GM19025 (cell line): ENCODE results near the gene HRH2.
"Not testable (repeated sequence)": the region's sequence is repeated elsewhere in the genome, so short reads cannot be mapped to it uniquely, and the experiment has no call there.

Experiments used
- ATAC-seq: cut with Tn5 transposase; IDR thresholded peaks from one replicate; pipeline ENCODE4 v1.9.1; 2021; ENCODE audit warnings: mild to moderate bottlenecking, low read depth, moderate library complexity; ENCODE audit not compliant: unreplicated experiment

HRH2 gene

DNA sequence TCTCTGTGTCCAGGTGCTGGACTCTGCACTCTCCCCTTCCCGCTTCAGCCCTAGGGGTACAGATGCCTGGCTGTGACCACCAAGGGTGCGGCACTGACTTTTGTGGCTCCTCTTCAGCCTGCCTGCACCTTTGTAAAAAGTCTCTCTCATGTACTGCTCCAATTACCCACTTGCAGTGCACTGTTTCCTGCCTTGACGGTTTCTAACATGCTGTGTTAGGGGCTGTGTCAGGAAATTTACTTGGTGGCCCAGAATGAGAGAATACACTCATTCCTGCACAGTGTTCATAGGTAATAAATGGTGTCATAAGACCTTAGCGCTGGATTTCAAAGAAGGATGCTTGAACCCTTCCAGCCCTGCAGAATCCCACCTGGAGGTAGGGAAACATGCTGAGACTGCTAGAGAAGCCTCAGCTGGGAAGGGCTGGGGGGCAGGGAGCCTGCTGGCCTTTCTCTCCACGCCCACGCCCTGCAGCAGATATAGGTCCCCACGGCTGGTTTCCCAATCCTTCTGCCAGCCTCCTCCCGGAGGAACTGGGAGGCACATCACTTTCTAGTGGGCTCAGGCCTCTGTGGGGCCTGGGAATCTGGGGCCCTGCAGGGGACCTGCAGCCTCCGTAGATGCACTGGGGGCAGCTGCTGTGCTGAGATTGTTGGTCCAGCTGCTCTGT lies 17.6 kb upstream of the HRH2 start:
- no peak for ATAC-seq

DNA sequence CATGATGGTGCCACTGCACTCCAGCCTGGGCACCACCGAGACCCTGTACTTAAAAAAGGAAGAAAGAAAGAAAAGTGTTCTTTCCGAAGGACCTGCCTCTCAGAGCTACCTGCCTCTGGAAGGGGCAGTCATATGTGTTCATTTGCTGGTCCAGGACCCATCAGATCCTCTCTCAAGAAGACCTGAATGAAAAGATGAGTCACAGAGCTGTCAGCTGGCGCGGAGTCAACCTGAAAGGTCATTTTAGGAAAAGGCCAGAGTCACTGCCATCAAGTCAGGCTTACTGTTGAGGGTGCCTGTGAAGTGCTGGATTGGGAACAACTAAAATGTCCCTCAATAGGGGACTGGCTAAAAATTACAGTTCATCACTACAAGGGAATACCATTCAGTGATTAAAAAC lies 14.9 kb upstream of the HRH2 start:
- ATAC-seq = no peak

DNA sequence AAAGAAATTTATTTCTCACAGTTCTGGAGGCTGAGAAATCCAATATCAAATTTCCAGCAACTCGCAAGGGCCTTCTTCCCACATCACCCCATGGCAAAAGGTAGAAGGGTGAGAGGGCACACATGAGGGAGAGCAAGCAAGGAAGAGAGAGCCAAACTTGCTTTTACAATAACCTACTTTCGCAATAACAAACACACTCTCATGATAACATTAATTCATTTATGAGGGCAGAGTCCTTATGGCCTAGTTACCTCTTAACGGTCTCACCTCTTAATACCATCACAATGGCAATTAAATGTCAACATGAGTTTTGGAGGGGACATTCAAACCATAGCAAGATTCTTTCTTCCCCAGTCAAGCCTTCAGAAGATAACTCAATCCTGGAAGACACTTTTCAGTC lies 11.6 kb upstream of the HRH2 start:
- no peak for ATAC-seq

DNA sequence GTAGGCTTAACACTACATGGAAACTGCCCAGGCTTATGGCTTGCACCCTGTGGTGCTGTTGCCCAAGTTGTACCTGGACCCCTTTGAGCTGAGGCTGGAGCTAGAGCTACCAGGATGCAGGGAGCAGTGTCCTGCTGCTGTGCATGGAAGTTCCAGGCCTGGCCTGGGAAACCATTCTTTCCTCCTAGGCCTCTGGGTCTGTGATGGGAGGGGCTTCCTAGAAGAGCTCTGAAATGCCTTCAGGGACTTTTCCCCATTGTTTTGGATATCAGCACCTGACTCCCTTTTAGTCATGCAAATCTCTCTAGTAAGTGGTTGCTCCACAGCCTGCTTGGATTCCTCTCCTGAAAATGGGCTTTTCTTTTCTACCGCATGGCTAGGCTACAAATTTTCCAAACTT lies 7.9 kb upstream of the HRH2 start:
- ATAC-seq = no peak

DNA sequence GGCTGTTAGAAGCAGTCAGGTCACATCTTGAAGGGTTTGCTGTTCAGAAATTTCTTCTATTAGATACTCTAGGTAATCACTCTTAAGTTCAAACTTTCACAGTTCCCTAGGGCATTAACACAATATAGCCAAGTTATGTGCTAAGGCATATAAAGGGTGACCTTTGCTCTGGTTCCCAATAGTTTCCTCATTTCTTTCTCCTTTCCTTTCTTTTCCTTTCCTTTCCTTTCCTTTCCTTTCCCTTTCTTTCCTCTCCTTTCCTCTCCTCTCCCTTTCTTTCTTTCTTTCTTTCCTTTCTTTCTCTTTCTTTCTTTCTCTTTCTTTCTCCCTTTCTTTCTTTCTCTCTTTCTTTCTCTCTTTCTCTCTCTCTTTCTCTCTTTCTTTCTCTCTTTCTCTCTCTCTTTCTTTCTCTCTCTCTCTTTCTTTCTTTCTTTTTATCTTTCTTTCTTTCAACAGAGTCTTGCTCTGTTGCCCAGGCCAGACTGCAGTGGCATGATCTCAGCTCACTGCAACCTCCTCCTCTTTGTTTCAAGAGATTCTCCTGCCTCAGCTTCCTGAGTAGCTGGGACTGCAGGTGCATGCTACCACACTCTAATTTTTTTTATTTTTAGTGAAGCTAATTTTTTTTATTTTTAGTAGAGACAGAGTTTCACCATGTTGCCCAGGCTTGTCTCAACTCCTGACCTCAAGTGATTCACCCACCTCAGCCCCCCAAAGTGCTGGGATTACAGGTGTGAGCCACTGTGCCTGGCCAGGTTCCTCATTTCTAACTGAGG lies 7.3 kb upstream of the HRH2 start:
- not testable (repeated sequence) for ATAC-seq

DNA sequence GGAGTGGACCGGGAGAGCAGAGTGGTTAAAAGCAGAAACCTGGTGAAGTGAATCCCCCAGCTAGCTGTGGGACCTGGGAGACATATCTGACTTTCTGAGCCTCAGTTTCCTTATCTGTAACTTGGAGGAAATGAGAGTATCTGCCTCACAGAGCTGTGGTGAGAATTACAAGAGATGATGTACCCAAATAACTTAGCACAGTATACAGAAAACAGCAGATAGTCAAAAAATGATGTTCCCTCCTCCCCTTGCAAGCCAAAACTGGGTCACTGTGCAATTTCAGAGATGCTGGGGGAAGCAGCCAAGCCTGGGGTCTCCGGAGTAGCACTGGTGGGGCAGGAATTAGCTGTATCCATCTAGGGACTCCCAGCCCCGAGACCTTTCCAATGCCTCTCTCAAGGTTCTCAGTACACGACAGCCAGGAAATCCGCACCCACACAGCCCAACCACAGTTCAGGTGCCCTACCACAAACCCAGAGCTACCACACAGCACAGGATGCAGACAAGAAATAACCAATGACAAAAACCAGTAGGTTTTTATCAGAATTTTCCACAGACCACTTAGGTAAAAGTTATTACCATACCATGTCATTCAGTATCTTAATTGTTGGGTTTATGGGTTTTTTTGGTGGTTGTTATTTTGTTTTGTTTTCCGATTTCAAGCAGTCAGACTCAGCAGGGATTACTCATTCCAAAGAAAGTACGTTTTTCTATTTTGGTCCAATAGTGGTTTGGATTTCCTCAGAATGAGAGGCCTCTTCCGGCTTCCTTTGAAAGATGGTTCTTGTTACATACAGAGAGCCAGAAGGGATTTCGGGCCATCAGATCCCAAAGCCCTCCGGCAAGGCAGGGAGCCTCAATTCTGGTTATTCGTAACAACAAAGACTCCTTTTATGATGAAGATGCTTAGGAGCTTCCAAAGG lies 4.9 kb upstream of the HRH2 start:
- ATAC-seq = no peak

DNA sequence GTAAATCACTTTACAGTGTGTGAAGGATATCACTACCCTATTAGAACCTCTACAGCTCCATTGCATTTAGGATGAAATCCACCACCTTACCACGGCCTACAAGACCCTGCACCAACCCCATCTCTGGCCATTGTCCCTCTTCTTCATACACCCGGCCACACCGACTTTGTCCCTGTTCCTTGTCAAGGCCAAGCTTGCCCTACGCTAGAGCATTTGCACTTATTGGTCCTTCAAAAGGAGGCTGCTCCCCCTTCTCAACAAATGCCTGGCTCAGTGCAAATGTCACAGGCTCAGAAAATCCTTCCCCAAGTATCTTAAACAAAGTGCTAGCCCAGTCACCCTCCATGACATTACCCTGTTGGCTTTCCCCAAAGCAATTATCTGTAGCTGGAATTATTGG lies 4.1 kb upstream of the HRH2 start:
- no peak for ATAC-seq

DNA sequence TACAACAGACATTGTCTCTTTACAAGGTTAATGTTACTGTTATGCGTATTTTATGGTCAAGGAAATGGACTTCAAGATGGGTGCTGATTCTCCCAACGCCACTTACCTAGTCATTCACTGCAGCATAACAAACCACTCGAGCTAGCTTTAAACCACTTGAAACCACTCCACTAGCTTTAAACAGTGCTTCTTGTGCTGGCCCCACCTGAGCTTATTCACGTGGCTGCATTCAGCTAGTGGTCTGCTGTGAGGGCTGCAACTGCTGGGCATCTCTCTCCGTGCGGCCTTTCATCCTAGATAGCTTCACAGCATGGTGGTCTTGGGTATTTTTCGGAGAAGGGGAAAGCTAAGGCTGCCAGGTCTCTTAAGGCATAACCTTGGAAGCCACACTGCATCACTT lies 3.5 kb upstream of the HRH2 start:
- no peak for ATAC-seq

DNA sequence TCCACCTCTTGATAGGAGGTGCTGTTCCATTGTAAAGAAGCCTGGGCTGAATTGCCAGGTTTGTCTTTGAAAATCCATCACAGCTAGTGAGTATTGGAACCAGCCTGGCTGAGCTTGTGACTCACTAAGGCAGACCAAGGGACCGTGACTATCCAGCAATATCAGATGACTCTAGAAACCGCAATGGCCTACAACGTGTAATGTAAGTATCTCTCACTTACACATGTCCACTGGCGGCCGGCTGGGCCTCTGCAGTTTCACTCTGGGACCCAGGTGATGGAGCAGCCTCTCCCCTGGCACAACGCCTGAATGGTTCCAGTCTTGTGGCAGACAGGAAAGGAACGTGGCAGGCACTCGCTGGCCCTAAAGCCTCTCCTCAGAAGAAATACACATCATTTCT lies 3.1 kb upstream of the HRH2 start:
- ATAC-seq = no peak

DNA sequence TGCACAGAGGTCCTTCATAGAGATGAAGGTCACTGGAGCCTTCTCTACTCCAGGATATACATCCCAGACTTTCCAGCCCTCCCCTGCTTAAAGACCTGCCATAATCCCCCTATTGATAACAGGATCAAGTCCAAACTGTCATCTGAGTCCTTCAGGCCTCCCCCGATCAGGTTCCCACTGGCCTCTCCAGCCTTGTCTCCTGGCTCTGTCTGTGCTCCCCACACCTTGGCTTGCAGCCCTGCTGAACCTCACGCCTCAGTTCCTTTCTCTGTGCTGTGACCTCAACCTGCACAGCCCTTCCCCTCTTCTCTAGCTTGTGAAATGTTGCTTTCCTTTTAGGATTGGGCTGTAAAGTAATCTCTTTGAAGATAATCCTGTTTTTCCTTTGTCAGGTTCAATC lies 2.5 kb upstream of the HRH2 start:
- ATAC-seq = no peak

DNA sequence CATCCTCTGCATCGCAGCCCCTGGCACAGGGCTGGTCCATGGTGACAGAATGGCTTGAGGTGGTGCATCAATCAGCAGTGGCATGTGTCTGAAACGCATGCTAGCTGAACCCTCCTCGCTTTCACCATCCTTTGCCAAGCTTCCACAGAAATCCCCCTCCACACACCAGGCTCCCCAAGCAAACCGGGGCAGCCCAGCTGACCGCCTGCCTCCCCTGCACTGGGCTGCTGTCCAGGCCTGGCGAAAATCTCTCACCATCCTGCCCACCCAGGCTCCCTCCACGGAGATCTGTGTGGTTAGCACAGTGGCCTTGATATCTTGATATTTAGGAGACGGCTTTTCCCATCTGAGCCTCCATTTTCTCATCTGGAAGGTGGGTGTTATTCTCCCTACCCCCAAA lies 905 bp upstream of the HRH2 start:
- no peak for ATAC-seq

DNA sequence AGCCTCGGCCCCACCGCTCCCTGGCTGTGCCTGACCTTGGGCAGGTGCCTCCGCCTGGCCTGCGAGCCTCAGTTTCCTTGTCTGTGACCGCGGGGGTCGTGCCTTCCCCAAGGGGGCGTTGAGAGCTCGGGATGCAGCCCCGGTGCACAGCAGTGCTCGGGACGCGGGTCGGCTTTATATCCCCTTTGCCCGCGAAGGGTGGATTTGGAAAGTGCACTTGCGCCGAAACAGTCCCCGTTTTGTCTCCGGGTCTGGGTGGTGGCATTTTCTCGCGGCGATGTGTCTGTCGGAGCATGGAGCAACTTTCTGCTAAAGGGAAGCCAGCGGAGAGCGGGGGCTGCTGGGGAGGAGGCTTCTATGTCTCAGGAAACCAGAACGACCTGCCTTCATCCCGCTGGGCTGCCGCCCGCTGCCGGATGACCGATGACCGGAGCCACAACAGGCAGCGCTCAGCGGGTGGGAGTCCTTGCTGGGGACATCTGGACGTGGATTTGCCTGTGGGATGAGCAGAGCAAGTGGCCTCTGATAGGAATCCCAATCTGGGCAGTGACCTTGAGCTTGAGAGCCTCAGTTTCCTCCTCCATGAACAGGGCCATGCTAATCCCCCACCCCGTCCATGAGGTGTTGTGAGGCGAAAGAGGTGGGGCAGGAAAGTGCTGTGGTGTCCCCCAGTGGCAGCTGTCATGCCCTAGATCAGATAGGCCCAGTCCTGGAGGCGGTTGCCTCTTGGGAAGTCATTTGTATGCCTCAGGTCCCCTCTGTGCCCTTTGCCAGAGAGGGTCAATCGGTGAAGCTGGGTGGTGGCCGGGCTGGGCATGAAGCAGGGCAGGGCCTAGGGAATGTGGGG lies 651 bp downstream of the HRH2 start:
- no peak for ATAC-seq

DNA sequence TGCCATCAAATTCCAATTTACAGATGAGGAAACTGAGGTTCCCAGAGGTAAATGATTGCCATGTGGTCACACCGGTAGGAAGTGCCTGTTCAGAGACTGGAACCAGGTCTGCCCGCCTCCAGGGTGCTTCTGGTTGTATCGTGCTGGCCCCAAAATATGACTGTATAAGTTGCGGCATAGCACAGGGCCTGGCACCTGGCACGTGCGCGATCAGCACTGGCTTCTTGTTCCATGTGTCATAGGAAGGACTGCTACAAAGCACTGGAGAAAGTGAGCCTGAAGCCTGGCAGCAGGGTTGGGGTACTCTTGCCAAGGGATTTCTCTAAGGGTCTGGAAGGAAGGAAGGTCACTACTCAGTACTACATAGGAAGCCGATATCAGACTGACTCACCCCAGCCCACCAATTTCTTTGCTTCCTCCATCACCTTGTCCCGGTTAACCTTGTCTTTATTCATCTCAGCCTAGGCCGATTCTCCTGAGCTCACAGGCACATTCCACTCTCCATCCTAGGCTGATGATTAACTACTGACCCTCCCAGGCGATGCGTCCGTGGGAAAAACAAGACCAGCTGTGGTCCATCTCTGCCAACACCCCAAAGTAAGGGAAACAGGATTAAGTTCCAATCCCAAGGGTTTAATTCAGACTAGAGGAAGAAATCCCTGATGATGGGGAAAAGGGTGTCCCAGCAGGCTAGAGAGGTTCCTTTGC lies 1.8 kb downstream of the HRH2 start:
- ATAC-seq = no peak

DNA sequence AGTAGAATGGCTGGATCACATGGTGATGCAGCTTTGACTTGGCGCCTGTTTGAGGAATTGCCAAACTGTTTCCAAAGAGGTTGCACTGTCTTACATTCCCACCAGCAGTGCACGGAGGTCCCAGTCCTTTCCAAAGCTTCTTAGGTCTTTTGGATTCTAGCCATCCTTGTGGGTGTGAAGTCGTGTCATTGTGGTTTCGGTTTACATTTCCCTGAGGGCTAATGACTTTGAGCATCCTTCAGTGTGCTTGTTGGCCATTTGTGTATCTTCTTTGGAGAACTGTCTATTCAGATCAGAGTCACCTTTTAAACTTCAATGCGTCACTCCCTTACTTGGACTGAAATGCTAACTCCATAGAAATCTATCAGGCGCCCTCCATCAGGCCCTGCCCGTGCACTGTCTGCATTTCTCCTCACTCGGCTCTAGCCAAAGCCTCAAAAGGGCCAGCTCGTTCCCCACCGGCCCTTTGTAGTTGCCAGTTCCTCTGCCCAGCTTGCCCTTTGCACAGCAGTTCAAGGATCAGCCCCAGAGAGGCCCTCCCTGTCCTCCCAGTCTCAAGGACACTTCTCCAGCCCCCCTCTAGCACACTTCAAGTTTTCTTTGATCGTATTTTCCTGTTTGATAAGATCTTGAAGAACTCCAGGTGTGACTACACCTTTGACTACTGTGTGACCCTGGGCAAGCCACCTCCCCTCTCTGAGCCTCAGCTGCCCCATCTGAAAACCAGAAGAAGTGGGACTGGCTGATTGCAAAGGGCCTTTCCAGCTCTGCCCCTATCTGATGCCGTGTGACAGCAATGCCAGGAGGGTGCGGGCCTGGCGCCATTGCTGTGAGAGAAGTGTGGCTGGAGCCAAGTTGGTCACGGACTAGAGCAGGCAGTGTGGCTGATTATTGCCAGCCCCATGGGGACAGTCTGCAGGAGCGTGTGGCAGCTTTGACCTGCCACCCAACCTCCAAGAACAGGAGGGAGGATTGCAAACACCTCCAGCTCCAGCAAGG lies 5.6 kb downstream of the HRH2 start:
- ATAC-seq = no peak

DNA sequence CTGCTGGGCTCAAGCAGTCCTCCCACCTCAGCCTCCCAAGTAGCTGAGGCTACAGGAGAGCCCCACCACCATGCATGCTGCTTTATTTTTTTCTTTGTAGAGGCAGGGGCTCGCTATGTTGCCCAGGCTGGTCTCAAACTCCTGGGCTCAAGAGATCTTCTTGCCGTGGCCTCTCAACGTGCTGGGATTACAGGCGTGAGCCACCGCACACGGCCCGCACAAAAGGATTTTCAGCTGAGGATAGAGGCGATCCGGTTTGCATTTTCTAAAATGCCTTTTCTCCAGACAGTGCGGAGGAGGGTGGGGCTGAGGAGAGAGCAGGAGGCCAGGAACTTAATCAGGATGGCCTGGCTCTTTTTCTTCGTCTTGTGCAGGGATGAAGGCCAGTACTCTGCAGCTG lies 6.9 kb downstream of the HRH2 start:
- no peak for ATAC-seq

DNA sequence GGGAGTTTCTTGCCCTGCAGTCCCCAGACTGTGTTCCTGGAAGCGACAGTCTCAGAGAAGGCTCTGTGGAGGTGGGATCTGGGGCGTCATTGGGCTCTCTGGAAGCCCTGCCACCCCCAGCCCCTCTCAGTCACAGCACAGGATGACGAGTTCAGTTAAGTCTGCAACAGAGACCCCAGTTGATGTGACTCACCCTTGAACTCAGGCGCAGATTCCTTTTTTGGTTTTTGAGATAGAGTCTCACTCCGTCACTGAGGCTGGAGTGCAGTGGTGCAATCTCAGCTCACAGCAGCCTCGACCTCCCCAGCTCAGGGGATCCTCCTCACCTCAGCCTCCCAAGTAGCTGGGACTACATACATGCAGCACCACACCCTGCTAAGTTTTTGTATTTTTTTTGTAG lies 8.3 kb downstream of the HRH2 start:
- ATAC-seq = no peak

DNA sequence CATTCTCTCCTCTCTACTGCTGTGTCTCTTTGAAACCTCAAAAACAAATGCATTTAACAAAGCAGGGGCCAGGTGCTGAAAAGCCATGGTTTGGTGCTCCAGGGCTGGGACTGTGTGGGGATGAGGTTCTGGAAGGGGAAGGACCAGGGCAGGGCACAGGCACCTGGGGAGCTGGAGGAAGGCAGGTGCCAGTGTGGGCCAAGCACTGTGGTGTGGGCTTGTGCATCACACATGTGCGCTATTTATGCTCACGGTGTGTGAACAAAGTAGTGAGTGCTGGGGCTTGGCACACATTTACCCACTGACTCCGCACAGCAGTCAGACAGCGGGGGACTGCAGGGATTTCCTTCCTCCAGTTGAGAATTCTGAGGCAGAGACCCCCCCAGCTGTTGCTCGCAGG lies 10.1 kb downstream of the HRH2 start:
- no peak for ATAC-seq

DNA sequence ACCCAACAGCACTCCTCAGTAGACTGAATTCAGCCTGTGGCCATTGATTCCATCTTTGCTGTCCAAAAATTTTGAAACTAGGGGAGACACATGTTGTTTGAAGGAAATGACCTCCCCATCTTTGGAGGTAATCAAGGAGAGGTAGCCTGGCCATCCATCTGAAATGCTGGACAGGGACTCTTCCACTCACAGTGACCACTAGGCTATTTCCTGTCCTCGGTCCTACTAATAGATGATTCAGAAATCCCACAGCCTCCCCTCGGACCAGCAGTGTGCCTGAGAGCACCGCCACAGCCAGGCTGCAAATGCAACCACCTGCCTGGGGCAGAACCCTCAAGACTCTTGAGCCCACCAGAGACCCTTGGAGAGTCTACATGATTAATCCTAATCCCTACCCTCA lies 12.5 kb downstream of the HRH2 start:
- no peak for ATAC-seq

DNA sequence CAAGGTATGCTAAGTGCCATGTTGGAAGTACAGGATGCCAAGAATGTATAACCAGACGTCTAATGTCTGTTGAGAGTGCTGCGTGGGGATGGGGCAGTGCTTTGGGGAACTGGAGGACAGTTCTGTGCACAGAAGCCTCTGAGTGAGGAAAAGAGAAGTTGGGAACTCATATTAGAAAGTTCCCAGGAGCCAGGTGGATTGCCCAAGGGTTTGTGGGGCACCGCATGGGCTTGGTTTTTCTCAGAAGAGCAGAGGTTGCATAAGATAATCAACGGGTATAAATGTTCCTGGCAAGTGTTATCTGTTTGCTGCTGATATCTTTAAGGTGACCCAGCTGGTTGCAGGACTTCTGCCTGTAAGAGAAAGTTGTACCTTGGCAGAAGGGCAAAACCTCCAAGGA lies 13.1 kb downstream of the HRH2 start:
- ATAC-seq = no peak
